ENCODE results near the gene MAJIN.

MAJIN gene

GRCh38 chr11:64898541-64898940, 73.4 kb downstream of the MAJIN start:
- H3K27ac Mint-ChIP-seq = no peak overlapping the region
- TF ChIP-seq CTCF (IDR thresholded peaks at IDR 0.05; ENCODE audit: unreplicated experiment in 3 of 3) = no peak
- H3K4me1 Mint-ChIP-seq = no peaks in the 10 kb centered on the region
- no peaks in the 10 kb centered on the region for H3K27me3 Mint-ChIP-seq (ENCODE audit: low read depth)
- no peak overlapping the region for H3K4me3 Mint-ChIP-seq
- no peaks in the 10 kb centered on the region for H3K9me3 Mint-ChIP-seq
- H3K36me3 Mint-ChIP-seq (ENCODE audit: low read depth) = peaks cover 27% of the 10 kb centered on the region

- Mint-ChIP-seq H3K36me3 (ENCODE audit: low read depth) (peaks cover 26% of the 10 kb centered on the region), H3K27me3 (ENCODE audit: low read depth) (no peaks in the 10 kb centered on the region), H3K4me1 (no peaks in the 10 kb centered on the region), H3K4me3 (no peak overlapping the region), H3K27ac (no peak overlapping the region), H3K9me3 (no peaks in the 10 kb centered on the region)
- TF ChIP-seq CTCF (IDR thresholded peaks at IDR 0.05; ENCODE audit: unreplicated experiment in 3 of 3) = no peak
Observed at GRCh38 chr11:64898076-64898445, 73.8 kb downstream of the MAJIN start.

GRCh38 chr11:64897381-64898075, 74.4 kb downstream of the MAJIN start:
- no peak overlapping the region for H3K27ac Mint-ChIP-seq
- no peaks in the 10 kb centered on the region for H3K4me1 Mint-ChIP-seq
- H3K9me3 Mint-ChIP-seq = no peaks in the 10 kb centered on the region
- H3K4me3 Mint-ChIP-seq = no peak overlapping the region
- peaks cover 24% of the 10 kb centered on the region for H3K36me3 Mint-ChIP-seq (ENCODE audit: low read depth)
- H3K27me3 Mint-ChIP-seq (ENCODE audit: low read depth) = no peaks in the 10 kb centered on the region
- no peak for TF ChIP-seq CTCF (IDR thresholded peaks at IDR 0.05; ENCODE audit: unreplicated experiment in 3 of 3)

GRCh38 chr11:64896448-64897022, 75.4 kb downstream of the MAJIN start:
- no peak for TF ChIP-seq CTCF (IDR thresholded peaks at IDR 0.05; ENCODE audit: unreplicated experiment in 3 of 3)
- H3K4me1 Mint-ChIP-seq = no peaks in the 10 kb centered on the region
- peaks cover 20% of the 10 kb centered on the region for H3K36me3 Mint-ChIP-seq (ENCODE audit: low read depth)
- no peak overlapping the region for H3K4me3 Mint-ChIP-seq
- H3K27me3 Mint-ChIP-seq (ENCODE audit: low read depth) = no peaks in the 10 kb centered on the region
- H3K9me3 Mint-ChIP-seq = no peaks in the 10 kb centered on the region
- H3K27ac Mint-ChIP-seq = no peak overlapping the region

- H3K4me1 Mint-ChIP-seq = no peaks in the 10 kb centered on the region
- TF ChIP-seq CTCF (IDR thresholded peaks at IDR 0.05; ENCODE audit: unreplicated experiment in 3 of 3) = no peak
- H3K27me3 Mint-ChIP-seq (ENCODE audit: low read depth) = no peaks in the 10 kb centered on the region
- H3K4me3 Mint-ChIP-seq = no peak overlapping the region
- H3K36me3 Mint-ChIP-seq (ENCODE audit: low read depth) = peaks cover 11% of the 10 kb centered on the region
- no peak overlapping the region for H3K27ac Mint-ChIP-seq
- no peaks in the 10 kb centered on the region for H3K9me3 Mint-ChIP-seq
Observed at GRCh38 chr11:64894812-64895452, 77.0 kb downstream of the MAJIN start.
